HUDEP-2 (cell line): ENCODE results near the gene THSD8.
"Not testable (repeated sequence)": the region's sequence is repeated elsewhere in the genome, so short reads cannot be mapped to it uniquely, and the experiment has no call there.

Experiments used
- DNase-seq, 76 experiments: peaks; one replicate each; lab custom pipeline; 2025; ENCODE audit not compliant: unreplicated experiment in 76 of 76; lab: John Stamatoyannopoulos, UW

The THSD8 gene

DNA sequence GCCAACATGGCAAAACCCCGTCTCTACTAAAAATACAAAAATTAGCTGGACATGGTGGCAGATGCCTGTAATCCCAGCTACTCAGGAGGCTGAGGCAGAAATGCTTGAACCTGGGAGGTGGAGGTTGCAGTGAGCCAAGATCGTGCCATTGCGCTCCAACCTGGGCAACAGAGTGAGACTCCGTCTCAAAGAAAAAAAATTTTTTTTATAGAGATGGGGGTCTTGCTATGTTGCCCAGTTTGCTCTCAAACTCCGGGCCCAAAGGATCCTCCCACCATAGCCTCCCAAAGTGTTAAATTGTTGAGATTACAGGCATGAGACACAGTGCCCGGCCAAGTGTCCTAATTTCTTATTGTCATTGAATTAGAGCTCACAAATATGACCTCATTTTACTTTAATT is 15.3 kb downstream of the THSD8 start:
- not testable (repeated sequence) for DNase-seq

DNA sequence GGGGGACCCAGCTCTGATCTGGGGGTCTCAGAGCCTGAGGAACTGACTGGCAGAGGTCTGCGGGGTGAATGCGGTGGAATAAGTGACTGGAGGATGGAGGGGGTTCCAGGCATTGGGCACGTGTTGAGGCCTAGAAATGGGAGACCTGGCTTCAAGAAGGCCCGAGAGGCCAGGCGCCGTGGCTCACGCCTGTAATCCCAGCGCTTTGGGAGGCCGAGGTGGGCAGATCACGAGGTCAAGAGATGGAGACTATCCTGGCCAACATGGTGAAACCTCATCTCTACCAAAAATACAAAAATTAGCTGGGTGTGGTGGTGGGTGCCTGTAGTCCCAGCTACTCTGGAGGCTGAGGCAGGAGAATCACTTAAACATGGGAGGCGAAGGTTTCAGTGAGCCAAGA is 15.9 kb downstream of the THSD8 start:
- not testable (repeated sequence) for DNase-seq

DNA sequence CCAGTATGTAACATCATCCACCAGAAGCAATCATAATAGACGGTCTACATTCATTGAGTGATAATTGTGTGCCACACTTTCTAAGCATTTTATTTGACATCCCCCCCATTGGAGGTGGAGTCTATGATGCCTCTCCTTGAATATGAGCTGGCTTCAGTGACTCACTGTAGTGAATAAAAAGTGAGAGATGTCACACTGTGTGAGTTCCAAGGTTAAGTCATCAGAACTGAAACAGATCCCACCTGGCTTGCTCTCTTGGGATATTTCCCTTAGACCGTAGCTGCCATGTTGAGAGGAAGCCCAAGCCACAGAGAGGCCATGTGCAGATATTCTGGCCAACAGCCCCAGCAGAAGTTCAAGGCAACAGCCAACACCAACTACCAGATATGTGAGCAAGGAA is 19.9 kb downstream of the THSD8 start:
- DNase-seq, result no peak

DNA sequence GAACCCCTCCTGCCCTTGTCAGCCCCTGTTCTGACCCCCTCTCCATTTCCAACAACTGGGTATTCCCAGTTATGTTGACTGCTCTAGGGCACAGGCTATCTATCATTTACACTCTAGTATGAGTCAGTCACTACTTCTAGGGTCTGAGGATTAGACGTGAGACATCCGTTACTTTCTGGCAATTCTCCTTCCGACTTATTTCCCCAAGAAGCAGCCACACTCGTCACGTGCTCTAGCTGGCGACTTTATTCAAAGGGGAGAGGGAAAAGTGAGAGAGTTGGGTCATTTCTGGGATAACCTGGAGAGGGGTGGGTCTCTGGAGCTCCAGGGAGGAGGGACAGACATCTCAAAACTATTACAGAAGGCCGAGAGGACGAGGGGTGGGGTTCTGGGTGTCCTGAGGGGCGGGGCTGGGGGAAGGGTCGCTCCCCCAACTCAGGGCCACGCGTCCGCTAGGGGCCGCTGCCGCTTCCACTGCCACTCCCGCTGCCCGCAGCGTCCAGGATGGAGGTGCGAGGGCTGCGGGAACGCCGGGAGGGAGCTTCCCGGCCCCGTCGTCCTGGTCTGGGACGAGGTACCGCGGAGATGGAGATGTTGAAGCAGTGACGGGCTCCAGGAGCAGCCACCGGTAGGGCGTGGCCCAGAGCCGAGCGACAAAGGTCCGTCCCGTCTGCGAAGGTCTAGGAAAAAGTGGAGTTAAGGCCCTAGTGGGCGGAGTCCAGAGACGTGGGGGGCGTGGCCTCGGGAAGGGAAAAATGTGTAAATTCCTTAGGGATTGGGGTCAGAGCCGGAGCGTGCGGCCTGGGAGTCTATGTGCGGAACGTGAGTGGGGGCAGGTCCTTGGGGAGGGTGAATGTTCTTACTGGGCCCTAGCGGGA is 23.6 kb downstream of the THSD8 start:
- DNase-seq, result peak in 14 of 76 experiments; percentile 9 to 58 (median 26)

DNA sequence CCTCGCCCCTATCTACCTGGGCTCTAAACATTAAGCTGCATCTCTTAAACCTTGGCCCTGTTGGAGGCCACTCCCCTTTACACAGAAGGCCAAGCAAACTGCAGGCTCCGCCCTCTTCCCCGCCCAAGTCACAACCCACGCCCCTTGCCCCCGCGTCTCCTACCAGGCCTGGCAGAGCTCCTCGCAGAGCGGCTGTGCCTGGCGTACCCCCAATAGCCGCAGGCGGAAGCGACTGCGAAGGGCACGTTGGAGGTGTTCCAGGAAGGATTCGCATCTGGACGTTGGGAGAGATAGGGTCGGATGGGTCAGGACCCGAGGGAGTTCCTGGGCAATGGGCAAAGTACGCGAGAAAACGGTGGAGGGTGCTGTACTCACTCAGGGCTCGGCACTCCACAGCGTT is 26.6 kb downstream of the THSD8 start:
- DNase-seq, result peak in 62 of 76 experiments; percentile 19 to 81 (median 59)

DNA sequence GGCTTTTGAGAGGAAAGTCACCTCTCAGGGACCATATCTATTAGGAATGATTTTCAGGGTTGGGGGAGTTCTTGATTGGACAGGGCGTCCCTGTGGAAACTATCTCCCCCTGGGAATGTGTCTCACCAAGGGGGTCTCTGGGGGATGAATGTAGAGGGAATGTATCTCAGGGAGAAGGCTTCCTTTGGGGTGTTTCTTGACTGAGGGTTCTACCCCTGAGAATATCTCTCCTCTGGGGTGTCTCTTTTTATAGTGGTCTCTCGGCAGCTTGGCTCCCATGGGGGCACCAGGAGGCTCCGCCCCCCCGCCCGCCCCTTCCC is 31.5 kb downstream of the THSD8 start:
- DNase-seq, result no peak

DNA sequence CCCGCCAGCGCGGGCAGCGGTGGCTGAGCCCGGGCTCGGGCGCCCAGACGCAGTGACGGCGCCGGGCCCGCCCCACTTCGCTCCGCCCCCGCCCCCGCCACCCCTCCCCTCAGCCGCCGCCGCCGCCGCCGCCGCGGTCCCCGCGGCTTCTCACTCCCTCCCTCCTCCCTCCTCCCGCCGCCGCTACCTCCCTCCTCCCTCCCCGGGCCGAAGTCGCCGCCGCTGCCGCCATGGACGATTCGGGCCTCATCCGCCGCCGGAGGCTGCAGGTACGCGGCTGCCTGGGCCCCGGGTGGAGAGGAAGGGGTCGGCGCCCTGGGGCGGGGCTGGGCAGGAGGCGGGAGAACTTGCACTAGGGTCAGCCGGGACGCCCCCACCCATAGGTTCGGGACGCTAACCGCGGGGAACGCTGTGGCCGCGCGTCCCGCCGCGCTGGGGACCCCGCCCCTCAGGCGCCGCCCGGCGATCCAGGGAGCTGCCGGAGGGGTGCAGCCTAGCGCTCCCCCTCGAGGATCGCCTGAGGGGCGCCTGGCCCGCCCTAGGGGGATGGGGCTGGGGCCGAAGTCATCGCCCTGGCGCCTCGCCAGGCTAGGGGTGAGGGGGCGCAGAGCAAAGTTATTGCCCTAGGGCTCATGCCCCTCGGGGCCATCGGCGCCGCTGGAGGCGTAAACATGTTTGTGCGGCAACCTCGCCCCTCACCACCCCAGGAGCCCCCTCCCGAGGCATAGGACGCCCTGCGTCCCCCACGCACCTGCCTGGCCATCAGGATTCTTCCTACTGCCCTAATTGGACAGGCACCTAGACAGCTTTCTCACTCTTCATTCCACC is 32.1 kb downstream of the THSD8 start:
- peak in 22 of 76 experiments; percentile 17 to 58 (median 32) for DNase-seq

DNA sequence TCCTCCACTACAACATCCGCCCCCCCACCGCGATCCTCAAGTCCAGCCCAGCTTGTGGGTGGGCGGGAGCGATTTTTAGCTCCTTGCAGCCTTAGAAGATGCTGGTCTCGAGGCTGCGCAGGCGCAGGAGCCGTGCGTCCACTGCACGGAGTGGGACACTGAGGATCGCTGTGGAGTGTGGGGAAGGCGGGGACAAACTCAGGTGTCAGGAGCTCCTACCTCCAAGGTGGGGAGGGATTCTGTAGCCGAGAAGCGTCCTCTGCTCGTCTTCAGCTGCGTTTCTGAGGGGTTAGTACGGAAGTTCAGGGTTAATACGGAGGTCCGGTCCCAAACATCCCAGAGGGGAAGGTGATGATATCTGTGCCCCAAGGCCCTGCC is 32.7 kb downstream of the THSD8 start, which contains the start of gene RTBDN:
Gene RTBDN, minus strand, starts transcription at position 14 of the 378 bp plus-strand sequence. CDS start 4,600 bp downstream, outside the sequence.
- DNase-seq, result peak in 1 of 76 experiments; percentile 12

DNA sequence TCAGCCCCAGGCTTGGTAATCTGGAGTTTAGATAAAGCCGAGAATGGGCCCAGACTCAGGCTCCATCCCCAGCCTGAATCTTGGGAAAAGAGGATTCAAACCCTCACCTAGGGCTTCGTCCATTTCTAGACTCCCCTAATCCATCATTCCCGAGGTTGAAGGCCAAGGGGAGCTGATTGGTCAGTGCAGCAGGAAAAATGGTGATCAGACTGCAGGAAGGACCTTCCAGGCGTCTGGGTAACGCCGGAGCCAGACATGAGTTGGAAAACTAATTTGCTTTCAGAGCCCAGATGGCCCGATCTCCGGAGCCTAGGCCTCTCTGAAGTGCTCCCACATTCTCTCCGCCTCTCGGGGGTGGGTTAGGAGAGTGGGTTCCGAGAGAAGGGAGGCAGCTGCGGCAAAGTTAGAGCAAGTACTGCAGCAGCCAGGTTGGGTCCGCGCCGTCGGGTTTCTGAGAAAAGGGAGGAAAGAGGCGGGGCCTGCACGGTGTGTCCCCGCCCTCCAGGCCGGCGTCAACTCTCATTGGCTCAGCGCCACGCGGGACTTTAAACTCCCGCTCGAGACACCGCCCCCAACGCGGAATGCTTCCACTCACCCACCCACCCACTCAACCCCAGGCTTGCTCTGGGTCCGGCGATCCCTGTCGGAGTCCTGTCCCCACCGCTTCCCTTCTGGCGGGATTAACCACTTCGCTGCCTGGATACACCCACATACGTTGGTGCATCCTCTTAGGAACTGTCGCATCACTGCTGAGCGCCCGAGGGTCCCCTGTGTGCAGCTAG is 33.3 kb downstream of the THSD8 start:
- peak in 46 of 76 experiments; percentile 28 to 67 (median 47) for DNase-seq

DNA sequence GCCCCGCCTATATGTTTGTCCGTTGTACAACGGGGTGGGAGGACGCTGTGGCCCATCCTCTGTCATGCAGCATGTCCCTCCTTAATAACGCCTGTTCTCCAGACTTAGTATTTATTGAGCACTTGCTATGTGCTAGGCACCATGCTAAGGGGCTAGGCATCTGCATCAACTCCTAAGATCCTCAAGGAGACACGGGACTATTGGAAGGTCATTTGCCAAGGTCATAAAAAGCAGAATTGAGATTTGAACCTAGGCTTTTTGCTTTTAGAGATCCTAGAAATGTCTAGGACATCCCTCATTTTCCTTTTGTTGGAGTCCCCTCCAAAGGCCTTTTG is 34.6 kb downstream of the THSD8 start:
- DNase-seq, result peak in 2 of 76 experiments; percentile 15 to 32

DNA sequence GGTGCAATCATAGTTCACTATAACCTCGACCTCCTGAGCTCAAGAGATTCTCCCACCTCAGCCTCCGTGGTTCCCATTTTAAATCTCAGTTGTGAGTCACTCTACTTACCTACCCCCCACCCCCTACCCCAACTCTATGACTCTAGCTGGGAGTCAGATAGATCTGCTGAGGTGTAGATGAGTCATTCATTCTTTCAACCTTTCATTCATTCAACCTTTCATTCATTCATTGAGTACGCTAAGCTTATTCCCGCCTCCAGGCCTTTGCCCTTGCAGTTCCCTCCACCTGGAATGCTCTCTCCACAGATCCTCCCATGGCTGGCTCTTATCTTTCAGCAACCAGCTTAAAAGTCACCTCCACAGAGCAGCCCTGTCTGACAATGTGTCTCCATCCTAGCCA is 35.4 kb downstream of the THSD8 start:
- no peak for DNase-seq

DNA sequence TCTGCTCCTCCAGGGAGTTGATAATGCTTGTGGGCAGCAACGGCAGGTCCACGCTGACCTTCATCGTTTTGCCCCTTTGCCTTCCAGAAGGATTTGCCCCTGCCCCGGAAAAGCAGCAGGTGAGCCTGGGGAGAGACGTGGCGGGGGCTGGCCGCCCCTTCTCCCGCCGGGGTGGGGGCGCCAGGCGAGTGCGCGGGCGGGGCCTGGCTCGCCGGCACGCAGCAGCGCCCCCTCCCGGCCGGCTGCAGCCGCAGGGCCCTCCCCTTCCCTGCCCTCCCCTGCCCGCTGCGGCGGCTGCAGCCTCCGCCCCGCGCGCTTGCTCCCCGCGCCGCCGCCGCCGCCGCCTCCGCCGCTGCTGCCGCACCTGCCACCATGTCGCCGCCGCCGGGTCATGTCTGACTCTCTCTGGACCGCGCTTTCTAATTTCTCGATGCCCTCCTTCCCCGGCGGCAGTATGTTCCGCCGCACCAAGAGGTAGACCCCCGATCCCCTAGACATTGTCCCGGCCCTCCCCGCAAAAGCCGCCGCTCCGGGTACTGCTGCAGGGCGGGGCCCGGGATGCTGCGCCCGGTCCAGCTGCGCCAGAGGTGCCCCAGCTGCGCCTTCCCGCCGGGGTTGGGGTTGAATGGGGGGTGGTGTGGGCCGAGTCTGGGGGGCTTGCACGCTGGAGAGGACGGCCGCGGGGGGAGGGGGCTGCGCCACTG is 36.5 kb downstream of the THSD8 start, which contains the start of gene MAST1:
Gene MAST1, plus strand, starts transcription at position 334 of the 704 bp plus-strand sequence. Its CDS starts 58 bp downstream, at position 392.
- DNase-seq, result peak in 49 of 76 experiments; percentile 20 to 74 (median 54)

DNA sequence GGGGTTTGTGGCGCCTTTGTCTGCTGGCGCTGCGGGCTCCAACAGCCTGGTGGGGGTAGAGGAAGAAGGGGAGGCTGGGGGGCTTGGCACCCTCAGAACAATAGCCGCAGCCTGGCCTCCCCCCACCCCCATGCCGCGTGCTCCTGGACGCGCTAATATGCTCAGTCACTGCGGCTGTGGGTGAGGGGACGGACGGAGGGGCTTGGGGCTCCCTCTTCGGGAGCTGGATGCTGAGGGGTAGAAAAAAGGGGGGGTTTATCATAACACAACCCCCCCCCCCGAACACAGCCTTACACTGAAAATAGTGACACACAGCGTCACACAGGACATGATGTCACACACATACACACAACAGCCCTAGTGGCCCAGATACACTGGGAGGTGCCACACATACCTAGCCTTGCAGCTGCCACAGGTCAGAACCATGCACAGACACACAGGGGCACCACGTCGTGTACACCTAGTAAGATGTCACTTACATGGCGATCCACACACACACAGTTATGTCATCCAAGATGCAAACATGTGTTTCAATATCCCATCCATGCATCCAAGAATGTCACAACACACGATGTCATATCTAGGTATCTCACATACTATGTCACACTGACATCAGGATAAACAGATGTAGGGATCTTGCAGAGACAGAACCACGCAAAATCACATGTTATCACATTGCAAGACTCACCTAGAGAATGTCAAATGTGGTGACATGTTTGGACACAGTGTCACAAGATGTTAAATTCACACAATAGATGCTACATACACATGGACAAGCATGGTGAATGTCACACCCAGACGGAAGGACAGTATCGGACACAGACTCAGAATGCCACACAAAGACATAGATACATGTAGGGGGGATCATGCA is 37.3 kb downstream of the THSD8 start:
- peak in 4 of 76 experiments; percentile 12 to 34 (median 12) for DNase-seq

DNA sequence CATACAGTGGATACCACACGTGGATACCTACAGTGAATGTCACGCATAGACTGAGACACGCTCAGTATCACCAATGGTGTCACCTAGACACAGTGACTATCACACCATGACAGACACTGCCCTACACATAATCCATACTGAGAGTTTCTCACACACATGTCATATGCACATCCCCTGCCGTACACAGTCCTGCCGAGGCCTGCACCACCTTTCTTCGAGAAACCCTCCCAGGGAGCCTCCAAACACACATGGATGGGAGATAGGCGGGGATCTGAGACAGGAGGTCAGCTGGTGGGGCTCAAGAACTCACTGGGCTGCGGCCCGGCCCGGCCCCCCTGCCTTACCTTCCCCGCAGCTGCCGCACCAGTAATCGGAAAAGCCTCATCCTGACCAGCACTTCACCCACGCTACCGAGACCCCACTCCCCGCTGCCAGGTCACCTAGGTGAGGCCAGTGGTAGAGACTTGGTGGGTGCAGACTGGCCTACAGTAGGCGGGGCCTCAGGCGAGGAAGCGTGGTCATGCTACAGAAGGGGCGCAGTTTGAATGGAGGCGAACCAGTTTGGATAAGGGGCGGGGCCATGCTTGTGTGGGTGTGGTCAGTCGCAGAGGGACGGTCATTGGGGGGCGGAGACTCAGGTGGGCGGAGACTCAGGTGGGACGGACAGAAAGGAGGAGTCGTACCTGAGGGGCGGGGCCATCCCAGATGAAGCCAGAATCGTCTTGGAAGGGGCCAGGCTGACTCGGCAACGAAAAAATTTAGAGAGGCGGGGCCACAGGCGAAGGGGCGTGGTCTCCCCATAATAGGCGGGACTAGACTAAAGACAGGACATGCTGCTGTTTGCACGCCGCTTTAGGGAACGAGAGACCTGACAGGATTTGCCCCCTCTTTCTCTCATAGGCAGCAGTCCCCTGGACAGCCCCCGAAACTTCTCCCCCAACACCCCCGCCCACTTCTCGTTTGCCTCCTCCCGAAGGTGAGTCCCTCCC is 38.5 kb downstream of the THSD8 start:
- DNase-seq, result peak in 74 of 76 experiments; percentile 49 to 99 (median 92)

DNA sequence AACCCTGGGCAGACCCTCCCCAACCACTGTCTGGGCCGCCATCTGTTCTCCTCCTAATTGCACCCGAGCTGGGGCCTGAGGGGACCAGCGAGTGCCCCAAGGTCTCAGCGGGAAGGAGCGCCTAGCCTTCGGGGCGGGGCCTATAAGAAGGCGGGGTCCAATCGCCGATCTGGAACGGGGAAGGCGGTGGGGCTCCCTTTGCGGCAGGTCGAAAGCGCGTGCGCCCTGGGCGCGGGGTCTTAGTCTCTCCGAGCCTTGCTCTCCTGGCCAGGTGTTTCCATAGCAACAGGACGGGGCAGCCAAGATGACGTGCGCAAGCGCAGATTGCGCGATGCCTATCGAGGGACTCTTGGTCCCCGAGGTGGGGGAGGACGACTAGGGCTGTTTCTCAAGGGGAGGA is 39.2 kb downstream of the THSD8 start:
- peak in 33 of 76 experiments; percentile 20 to 64 (median 48) for DNase-seq

DNA sequence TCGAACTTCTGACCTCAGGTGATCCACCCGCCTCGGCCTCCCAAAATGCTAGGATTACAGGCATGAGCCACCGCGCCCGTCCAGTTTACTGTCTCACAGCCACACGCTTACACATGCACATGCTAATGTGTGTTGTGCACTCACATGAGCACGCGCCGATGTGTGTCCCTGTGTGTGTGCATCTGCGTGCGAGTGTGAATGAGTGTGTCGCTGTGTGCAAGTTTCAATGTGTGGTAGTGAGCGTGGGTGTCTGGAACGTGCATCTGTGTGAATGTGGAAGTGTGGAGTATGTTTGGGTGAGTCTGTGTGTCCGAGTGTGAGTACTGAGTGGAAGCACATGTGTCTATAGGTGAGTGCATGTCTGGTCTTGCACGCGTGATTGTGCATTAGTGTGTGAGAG is 40.6 kb downstream of the THSD8 start:
- DNase-seq, result no peak

DNA sequence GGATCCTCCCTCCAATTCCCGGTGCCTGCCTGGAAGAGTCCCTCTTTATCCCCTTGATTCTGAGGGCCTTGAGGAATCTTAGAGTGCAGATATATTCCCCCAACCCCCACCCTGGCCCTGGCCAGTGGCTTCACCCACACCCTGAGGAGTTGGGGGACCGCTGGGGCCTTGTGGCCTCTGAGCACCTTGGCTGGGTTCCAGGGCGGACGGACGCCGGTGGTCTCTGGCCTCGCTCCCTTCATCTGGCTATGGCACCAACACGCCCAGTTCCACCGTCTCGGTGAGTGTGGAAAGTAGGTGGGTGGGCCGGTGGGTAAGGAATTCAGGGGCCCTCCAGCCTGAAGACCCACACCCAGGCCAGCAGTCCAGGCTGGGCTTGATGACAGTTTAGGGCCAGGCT is 41.5 kb downstream of the THSD8 start:
- no peak for DNase-seq
